ENCODE measurements around the gene C16orf86. TPM values are rescaled to one million over a fixed set of nuclear protein-coding genes. Genes with fewer than 3 reads are reported as not detected.
A peak's percentile ranks its signal among the peaks of the same experiment; 100 is the strongest.

The C16orf86 gene
- total RNA-seq, 1 experiment from 2014 or later: 0.34 TPM

GRCh38 chr16:67651039-67651438 lies 15.6 kb upstream of the C16orf86 start:
- H3K27me3 Mint-ChIP-seq (ENCODE audit: insufficient read depth, unreplicated experiment): no peaks in the 10 kb centered on the region
- CTCF ChIA-PET: no interaction called here
- BruUV-seq (replicated peaks): no TSS peak

DNA sequence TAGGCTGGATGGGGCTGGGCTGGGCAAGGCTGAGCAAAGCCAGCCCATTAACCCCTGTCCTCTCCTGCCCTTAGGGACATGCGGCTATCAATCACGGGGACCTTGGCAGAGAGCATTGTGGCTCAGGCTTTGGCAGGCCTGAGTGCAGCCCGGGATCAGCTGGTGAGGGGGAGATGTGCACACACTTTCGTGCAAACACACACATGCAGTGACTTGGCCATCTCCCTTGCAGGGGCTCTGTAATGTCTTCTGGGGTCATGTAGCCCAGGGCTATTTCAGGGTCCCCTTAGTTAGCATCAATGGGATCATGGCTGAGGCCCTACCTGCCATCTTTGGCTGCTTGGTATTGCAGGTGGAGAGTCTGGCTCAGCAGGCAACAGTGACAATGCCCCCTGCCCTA lies 14.8 kb upstream of the C16orf86 start:
- H3K4me1 Mint-ChIP-seq (ENCODE audit: low read depth, unreplicated experiment): no peaks in the 10 kb centered on the region
- H3K4me3 Mint-ChIP-seq (ENCODE audit: unreplicated experiment): peak overlapping the region; percentile 57
- no peak overlapping the region for H3K4me3 ChIP-seq (ENCODE audit: low read depth, low read length)
- CTCF ChIA-PET: interaction anchor here (1.3 kb wide), 1 partner anchor 105 kb away, joined by 3 read pairs; no protein-coding TSS in a partner anchor
- POLR2A ChIA-PET: interaction anchor here (1.0 kb wide), 1 partner anchor 8 kb away, joined by 3 read pairs; the partner anchor contains the start of gene ACD
- H3K27ac Mint-ChIP-seq (ENCODE audit: unreplicated experiment): no peak overlapping the region
- TF ChIP-seq CTCF (IDR thresholded peaks at IDR 0.05; ENCODE audit: insufficient read depth in 1 of 2, low read depth in 1 of 2, low read length in 1 of 2, severe bottlenecking in 1 of 2, unreplicated experiment in 1 of 2): no peak
- no peaks in the 10 kb centered on the region for H3K36me3 ChIP-seq (ENCODE audit: control insufficient read depth, insufficient read depth, low read length)
- H3K27me3 ChIP-seq (replicated peaks; ENCODE audit: control insufficient read depth, insufficient read depth, low read length): no peaks in the 10 kb centered on the region
- no peaks in the 10 kb centered on the region for H3K27me3 Mint-ChIP-seq (ENCODE audit: insufficient read depth, unreplicated experiment)
- peaks cover 13% of the 10 kb centered on the region for H3K36me3 Mint-ChIP-seq (ENCODE audit: insufficient read depth, unreplicated experiment)
- H3K9me3 Mint-ChIP-seq (ENCODE audit: unreplicated experiment): no peaks in the 10 kb centered on the region
- BruUV-seq (replicated peaks): no TSS peak
- peaks cover 6% of the 10 kb centered on the region; the same call in 1 of the 2 replicates for H3K4me1 ChIP-seq
- intact Hi-C loops (cut with micrococcal nuclease; ENCODE audit: unreplicated experiment): no loop called here
- DNase-seq: no peak
- H3K9me3 ChIP-seq: no peaks in the 10 kb centered on the region

More at GRCh38 chr16:67651039-67651438, 15.6 kb upstream of the C16orf86 start:
- no peaks in the 10 kb centered on the region for H3K9me3 Mint-ChIP-seq (ENCODE audit: unreplicated experiment)
- POLR2A ChIA-PET: interaction anchor here (1.0 kb wide), 1 partner anchor 9 kb away, joined by 3 read pairs; the partner anchor contains the start of gene ACD
- Histone ChIP-seq H3K27me3 (replicated peaks; ENCODE audit: control insufficient read depth, insufficient read depth, low read length) (no peaks in the 10 kb centered on the region), H3K36me3 (ENCODE audit: control insufficient read depth, insufficient read depth, low read length) (no peaks in the 10 kb centered on the region), H3K4me1 (peaks cover 6% of the 10 kb centered on the region; the same call in 1 of the 2 replicates), H3K9me3 (no peaks in the 10 kb centered on the region), H3K4me3 (ENCODE audit: low read depth, low read length) (no peak overlapping the region)
- intact Hi-C loops (cut with micrococcal nuclease; ENCODE audit: unreplicated experiment): no loop called here
- no peaks in the 10 kb centered on the region for H3K4me1 Mint-ChIP-seq (ENCODE audit: low read depth, unreplicated experiment)
- no peak overlapping the region for H3K4me3 Mint-ChIP-seq (ENCODE audit: unreplicated experiment)
- no peak for TF ChIP-seq CTCF (IDR thresholded peaks at IDR 0.05; ENCODE audit: insufficient read depth in 1 of 2, low read depth in 1 of 2, low read length in 1 of 2, severe bottlenecking in 1 of 2, unreplicated experiment in 1 of 2)
- no peak for DNase-seq
- no peak overlapping the region for H3K27ac Mint-ChIP-seq (ENCODE audit: unreplicated experiment)
- H3K36me3 Mint-ChIP-seq (ENCODE audit: insufficient read depth, unreplicated experiment): peaks cover 13% of the 10 kb centered on the region

GRCh38 chr16:67652578-67653127 lies 14.0 kb upstream of the C16orf86 start:
- H3K27me3 ChIP-seq (replicated peaks; ENCODE audit: control insufficient read depth, insufficient read depth, low read length): no peaks in the 10 kb centered on the region
- DNase-seq: peak; percentile 53 to 80
- Mint-ChIP-seq H3K4me3 (ENCODE audit: unreplicated experiment) (no peak overlapping the region), H3K27me3 (ENCODE audit: insufficient read depth, unreplicated experiment) (no peaks in the 10 kb centered on the region), H3K9me3 (ENCODE audit: unreplicated experiment) (no peaks in the 10 kb centered on the region), H3K27ac (ENCODE audit: unreplicated experiment) (no peak overlapping the region), H3K36me3 (ENCODE audit: insufficient read depth, unreplicated experiment) (peaks cover 13% of the 10 kb centered on the region), H3K4me1 (ENCODE audit: low read depth, unreplicated experiment) (no peaks in the 10 kb centered on the region)
- peaks cover 6% of the 10 kb centered on the region; the same call in 1 of the 2 replicates for H3K4me1 ChIP-seq
- intact Hi-C loops (cut with micrococcal nuclease; ENCODE audit: unreplicated experiment): no loop called here
- H3K9me3 ChIP-seq: no peaks in the 10 kb centered on the region
- H3K36me3 ChIP-seq (ENCODE audit: control insufficient read depth, insufficient read depth, low read length): no peaks in the 10 kb centered on the region
- BruUV-seq (replicated peaks): no TSS peak
- TF ChIP-seq CTCF (IDR thresholded peaks at IDR 0.05; ENCODE audit: insufficient read depth in 1 of 2, low read depth in 1 of 2, low read length in 1 of 2, severe bottlenecking in 1 of 2, unreplicated experiment in 1 of 2): no peak
- ChIA-PET CTCF (interaction anchor here (1.1 to 1.3 kb wide), 2 partner anchors 105 to 109 kb away, joined by 3 read pairs; no protein-coding TSS in a partner anchor), POLR2A (no interaction called here)
- peak overlapping the region; percentile 70 for H3K4me3 ChIP-seq (ENCODE audit: low read depth, low read length)
